Aorta (tissue), 5 donors: ENCODE results near the gene NXN. TPM values are rescaled to one million over a fixed set of nuclear protein-coding genes. Genes with fewer than 3 reads are reported as not detected.
"Not testable (repeated sequence)": the region's sequence is repeated elsewhere in the genome, so short reads cannot be mapped to it uniquely, and the experiment has no call there.

Experiments
- ATAC-seq: fragments of 200-7000 bp; cut with Tn5 transposase; one replicate; pipeline ENCODE4 v1.9.1; 2022; ENCODE audit warnings: moderate library complexity; ENCODE audit not compliant: low FRiP score
- DNase-seq, 2 donors: peaks; one replicate each; pipeline ENCODE4 v3.0.0-alpha.2; 2020
- H3K27ac ChIP-seq, 2 donors: one replicate each; pipeline ENCODE4 v1.5.1; 2013; ENCODE audit warnings: low read length in 2 of 2, mild to moderate bottlenecking in 2 of 2, moderate library complexity in 2 of 2, control low read depth in 1 of 2, inconsistent platforms in 1 of 2, low read depth in 1 of 2
- H3K27me3 ChIP-seq, 2 donors: one replicate each; pipeline ENCODE4 v1.6.1; 2013; ENCODE audit warnings: control low read depth in 1 of 2, low read length in 1 of 2, mild to moderate bottlenecking in 1 of 2, moderate library complexity in 1 of 2; ENCODE audit not compliant: insufficient read depth in 2 of 2, control insufficient read depth in 1 of 2
- H3K36me3 ChIP-seq, 2 donors: one replicate each; pipeline ENCODE4 v1.6.1; 2013; ENCODE audit warnings: control low read depth in 1 of 2, low read length in 1 of 2, mild to moderate bottlenecking in 1 of 2; ENCODE audit not compliant: insufficient read depth in 2 of 2, control insufficient read depth in 1 of 2
- H3K4me1 ChIP-seq, 2 donors: one replicate each; pipeline ENCODE4 v1.6.1; 2013; ENCODE audit warnings: low read length in 2 of 2, control low read depth in 1 of 2, mild to moderate bottlenecking in 1 of 2, moderate library complexity in 1 of 2; ENCODE audit not compliant: insufficient read depth in 2 of 2, control insufficient read depth in 1 of 2
- H3K4me3 ChIP-seq, 2 donors: one replicate each; pipeline ENCODE4 v1.5.1; 2013; ENCODE audit warnings: low read length in 2 of 2, control low read depth in 1 of 2, mild to moderate bottlenecking in 1 of 2
- H3K9me3 ChIP-seq: one replicate; pipeline ENCODE4 v1.6.1; 2013; ENCODE audit warnings: mild to moderate bottlenecking, low read length; ENCODE audit not compliant: control insufficient read depth
- WGBS, 2 donors: extraction: QIAGEN DNeasy Blood & Tissue Kit; methylation state at CpG; one replicate each; pipeline ENCODE4 v1.1.7; 2013; 5-methylcytosine and 5-hydroxymethylcytosine counted together
- intact Hi-C, 2 donors: fragments of 100-400 bp; cut with DNase I; formaldehyde crosslinking; loops; one replicate each; pipeline versions ENCODE4 v1.14.2 to v1.15.0; 2022
- polyA plus RNA-seq, 2 donors: library from polyadenylated mRNA; stranded (reverse); fragments of 200-250 nt; gene quantifications; one replicate each; pipeline ENCODE4 v1.2.3, GENCODE V29; 2013
- total RNA-seq, 2 donors: library from RNA; stranded (reverse); fragmentation: NEBNext Ultra II Directional; extraction: Animal tissue kit (Norgen Biotek cat#: 25700); gene quantifications; one replicate each; pipeline ENCODE4 v1.2.1, GENCODE V29; 2021
- donor health status: healthy with polysubstance abuse.
- donor health status: Bipolar disorder and iron deficiency.
- donor health status: DM: no; HTN: no; CAD: no.
- donor health status: DM: no; HTN: no; CAD: no.
- donor health status: DM: yes; HTN: yes; CAD: no.

The NXN gene
- total and polyA plus RNA-seq, 4 donors: 13.0 to 41.0 (median 21.9) TPM

GRCh38 chr17:1002771-1003555, 23.4 kb upstream of the NXN start:
- Histone ChIP-seq H3K36me3 (no peaks in the 10 kb centered on the region), H3K27ac (peak overlapping the region; percentile 57 to 60), H3K4me1 (peaks cover 0 to 3% of the 10 kb centered on the region in 2 donors), H3K27me3 (no peaks in the 10 kb centered on the region), H3K9me3 (no peaks in the 10 kb centered on the region), H3K4me3 (no peak overlapping the region)
- intact Hi-C loops: loop anchor here (5.0 to 10.0 kb wide), 2 partner anchors 54 to 102 kb away; no protein-coding TSS in a partner anchor
- ATAC-seq (no peak), DNase-seq (peak in 1 of 2 donors; percentile 75)
- WGBS, 2 donors: 28 to 33% methylated on average over 19 of the region's 19 CpGs

- Histone ChIP-seq H3K9me3 (no peaks in the 10 kb centered on the region), H3K27me3 (no peaks in the 10 kb centered on the region), H3K4me1 (peaks cover 0 to 3% of the 10 kb centered on the region in 2 donors), H3K36me3 (no peaks in the 10 kb centered on the region), H3K4me3 (no peak overlapping the region), H3K27ac (peak overlapping the region; percentile 57 to 60)
- 8 to 13% methylated on average over 4 of the region's 4 CpGs for WGBS, 2 donors
- DNase-seq (no peak), ATAC-seq (peak; percentile 27)
- intact Hi-C loops: loop anchor here (5.0 to 10.0 kb wide), 2 partner anchors 55 to 102 kb away; no protein-coding TSS in a partner anchor
These were observed 22.8 kb upstream of the NXN start for GRCh38 chr17:1002412-1002753.

- no peaks in the 10 kb centered on the region for H3K36me3 ChIP-seq
- ATAC-seq (peak; percentile 5), DNase-seq (peak; percentile 81 to 88)
- H3K27me3 ChIP-seq: no peaks in the 10 kb centered on the region
- intact Hi-C loops: loop anchor here (5.0 to 10.0 kb wide), 2 partner anchors 55 to 103 kb away; no protein-coding TSS in a partner anchor
- H3K27ac ChIP-seq: peak overlapping the region; percentile 57 to 77
- WGBS, 2 donors: 10 to 13% methylated on average over 18 of the region's 18 CpGs
- no peaks in the 10 kb centered on the region for H3K9me3 ChIP-seq
- H3K4me1 ChIP-seq: peaks cover 0 to 3% of the 10 kb centered on the region in 2 donors
- no peak overlapping the region for H3K4me3 ChIP-seq
These were observed 22.2 kb upstream of the NXN start for GRCh38 chr17:1001640-1002411.

- Histone ChIP-seq H3K9me3 (no peaks in the 10 kb centered on the region), H3K4me1 (peaks cover 0 to 3% of the 10 kb centered on the region in 2 donors), H3K4me3 (no peak overlapping the region), H3K36me3 (no peaks in the 10 kb centered on the region), H3K27me3 (no peaks in the 10 kb centered on the region), H3K27ac (peak overlapping the region in 1 of 2 donors; percentile 55)
- intact Hi-C loops: loop anchor here (5.0 to 10.0 kb wide), 2 partner anchors 56 to 104 kb away; no protein-coding TSS in a partner anchor
- WGBS, 2 donors: 32 to 35% methylated on average over 15 of the region's 15 CpGs
- DNase-seq (peak; percentile 53 to 73), ATAC-seq (no peak)
These were observed 21.3 kb upstream of the NXN start for GRCh38 chr17:1000597-1001461.

- Histone ChIP-seq H3K9me3 (no peaks in the 10 kb centered on the region), H3K27me3 (no peaks in the 10 kb centered on the region), H3K36me3 (no peaks in the 10 kb centered on the region), H3K4me3 (no peak overlapping the region), H3K27ac (no peak overlapping the region), H3K4me1 (no peaks in the 10 kb centered on the region)
- intact Hi-C loops: no loop called here
- DNase-seq (no peak), ATAC-seq (no peak)
- 22 to 23% methylated on average over 2 of the region's 2 CpGs for WGBS, 2 donors
These were observed 18.5 kb upstream of the NXN start for GRCh38 chr17:998111-998510.

GRCh38 chr17:996554-997344, 17.2 kb upstream of the NXN start, which contains the start of gene TIMM22:
TSS of gene TIMM22 (plus strand) at chr17:997129. CDS start at chr17:997143, 14 bp downstream.
- no peaks in the 10 kb centered on the region for H3K27me3 ChIP-seq
- H3K9me3 ChIP-seq: no peaks in the 10 kb centered on the region
- ATAC-seq: peak; percentile 98
- no peaks in the 10 kb centered on the region for H3K36me3 ChIP-seq
- 0% methylated on average over 71 of the region's 71 CpGs for WGBS, 2 donors
- no peaks in the 10 kb centered on the region for H3K4me1 ChIP-seq
- peak within 1 kb of the TSS; percentile 78 to 88 for H3K4me3 ChIP-seq
- intact Hi-C loops: no loop called here
- DNase-seq: peak; percentile 95 to 97
- peak within 1 kb of the TSS in 1 of 2 donors; percentile 60 for H3K27ac ChIP-seq

- H3K27ac ChIP-seq, H3K27me3 ChIP-seq, H3K36me3 ChIP-seq, ATAC-seq, DNase-seq, intact Hi-C loops, H3K4me1 ChIP-seq, H3K9me3 ChIP-seq, H3K4me3 ChIP-seq: not testable (repeated sequence)
- 78 to 83% methylated on average over 8 of the region's 8 CpGs for WGBS, 2 donors
These were observed 15.7 kb upstream of the NXN start for GRCh38 chr17:995324-995723.
